DOHH2 (cell line): Measurements from ENCODE around the gene PHF21B.

Experiments used
- H3F3A ChIP-seq: fragments of 200-600 bp; sonication (generic), shearing (Covaris generic); 2 replicates; pipeline ENCODE4 v1.6.0; 2016; ENCODE audit warnings: antibody characterized with exemption, mild to moderate bottlenecking; ENCODE audit not compliant: control insufficient read depth, insufficient read depth
- H3K27ac ChIP-seq: fragments of 200-600 bp; sonication (generic); 2 replicates; pipeline ENCODE4 v1.5.1; 2014; ENCODE audit warnings: low read depth, mild to moderate bottlenecking, low read length, moderate library complexity
- H3K27me3 ChIP-seq: fragments of 200-600 bp; sonication (generic); 2 replicates; pipeline ENCODE4 v1.6.1; 2014; ENCODE audit warnings: mild to moderate bottlenecking, low read length, mixed read lengths; ENCODE audit not compliant: control insufficient read depth
- H3K36me3 ChIP-seq: fragments of 200-600 bp; sonication (generic); 2 replicates; pipeline ENCODE4 v1.6.1; 2014; ENCODE audit warnings: mild to moderate bottlenecking, low read length, moderate library complexity, mixed read lengths; ENCODE audit not compliant: control insufficient read depth
- H3K4me1 ChIP-seq: fragments of 200-600 bp; sonication (generic); 2 replicates; pipeline ENCODE4 v1.6.1; 2014; ENCODE audit warnings: mild to moderate bottlenecking, low read length, mixed read lengths; ENCODE audit not compliant: control insufficient read depth
- H3K4me2 ChIP-seq: fragments of 200-600 bp; sonication (generic); 2 replicates; pipeline ENCODE4 v1.6.0; 2014; ENCODE audit warnings: mild to moderate bottlenecking, low read length, moderate library complexity
- H3K4me3 ChIP-seq: fragments of 200-600 bp; sonication (generic); 2 replicates; pipeline ENCODE4 v1.5.1; 2014; ENCODE audit warnings: mild to moderate bottlenecking, low read length, mixed read lengths
- H3K79me2 ChIP-seq: fragments of 200-600 bp; sonication (generic); 2 replicates; pipeline ENCODE4 v1.6.1; 2014; ENCODE audit warnings: mild to moderate bottlenecking, low read length, mixed read lengths; ENCODE audit not compliant: control insufficient read depth
- H3K9me2 ChIP-seq: fragments of 200-600 bp; sonication (generic); replicated peaks from 2 replicates; pipeline ENCODE4 v1.6.1; 2014; ENCODE audit warnings: mild to moderate bottlenecking, low read length, mixed read lengths; ENCODE audit not compliant: control insufficient read depth
- H3K9me3 ChIP-seq: fragments of 200-600 bp; sonication (generic); 2 replicates; pipeline ENCODE4 v1.6.1; 2014; ENCODE audit warnings: antibody characterized with exemption, low read length, mixed read lengths; ENCODE audit not compliant: control insufficient read depth, insufficient read depth
- H4K20me1 ChIP-seq: fragments of 200-600 bp; sonication (generic); 2 replicates; pipeline ENCODE4 v1.6.0; 2014; ENCODE audit warnings: low read depth, mild to moderate bottlenecking, antibody characterized with exemption, low read length, moderate library complexity; ENCODE audit not compliant: control insufficient read depth, insufficient read depth
- EZH2phosphoT487 ChIP-seq: fragments of 200-600 bp; sonication (generic); IDR thresholded peaks from 2 replicates; pipeline ENCODE4 v1.6.1; 2017; ENCODE audit warnings: borderline replicate concordance, mild to moderate bottlenecking, antibody characterized with exemption, low read length, moderate library complexity, mixed read lengths
- TF ChIP-seq, protein P1 (sequence below): fragments of 200-600 bp; sonication (generic); IDR thresholded peaks from one replicate; pipeline ENCODE4 v1.5.1; 2014; ENCODE audit warnings: antibody characterized with exemption, mild to moderate bottlenecking, low read depth, low read length; ENCODE audit not compliant: poor library complexity, severe bottlenecking

PHF21B gene

DNA sequence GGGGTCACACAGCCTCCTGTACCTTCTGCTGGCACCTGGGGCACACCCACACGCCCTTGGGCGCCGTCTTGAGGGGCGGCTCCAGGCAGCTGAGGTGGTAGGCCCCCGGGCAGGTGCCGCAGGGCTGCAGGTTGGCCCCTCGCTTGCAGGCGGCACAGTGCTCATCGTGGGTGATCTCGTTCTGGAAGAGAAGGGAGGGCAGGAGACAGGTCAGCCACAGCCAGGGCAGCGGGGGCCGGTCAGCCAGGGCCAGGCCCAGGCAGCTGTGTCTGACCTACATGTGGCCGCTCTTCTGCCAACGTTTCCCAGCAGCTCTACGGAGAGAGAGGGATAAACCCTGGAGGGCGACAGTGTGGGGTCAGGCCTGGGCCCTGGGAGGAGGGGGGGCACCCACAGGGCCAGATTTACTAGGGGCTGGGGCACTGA, 121.9 kb downstream of the PHF21B start:
- Histone ChIP-seq H3K27ac (no peak overlapping the region), H4K20me1 (no peaks in the 10 kb centered on the region), H3F3A (no peaks in the 10 kb centered on the region), H3K36me3 (no peaks in the 10 kb centered on the region), H3K4me3 (no peak overlapping the region), H3K9me2 (no peaks in the 10 kb centered on the region), H3K27me3 (no peaks in the 10 kb centered on the region), H3K4me2 (no peak overlapping the region), H3K9me3 (no peaks in the 10 kb centered on the region), H3K79me2 (no peaks in the 10 kb centered on the region), H3K4me1 (no peaks in the 10 kb centered on the region)
- TF ChIP-seq EZH2phosphoT487: no peak
- TF ChIP-seq, protein P1, sequence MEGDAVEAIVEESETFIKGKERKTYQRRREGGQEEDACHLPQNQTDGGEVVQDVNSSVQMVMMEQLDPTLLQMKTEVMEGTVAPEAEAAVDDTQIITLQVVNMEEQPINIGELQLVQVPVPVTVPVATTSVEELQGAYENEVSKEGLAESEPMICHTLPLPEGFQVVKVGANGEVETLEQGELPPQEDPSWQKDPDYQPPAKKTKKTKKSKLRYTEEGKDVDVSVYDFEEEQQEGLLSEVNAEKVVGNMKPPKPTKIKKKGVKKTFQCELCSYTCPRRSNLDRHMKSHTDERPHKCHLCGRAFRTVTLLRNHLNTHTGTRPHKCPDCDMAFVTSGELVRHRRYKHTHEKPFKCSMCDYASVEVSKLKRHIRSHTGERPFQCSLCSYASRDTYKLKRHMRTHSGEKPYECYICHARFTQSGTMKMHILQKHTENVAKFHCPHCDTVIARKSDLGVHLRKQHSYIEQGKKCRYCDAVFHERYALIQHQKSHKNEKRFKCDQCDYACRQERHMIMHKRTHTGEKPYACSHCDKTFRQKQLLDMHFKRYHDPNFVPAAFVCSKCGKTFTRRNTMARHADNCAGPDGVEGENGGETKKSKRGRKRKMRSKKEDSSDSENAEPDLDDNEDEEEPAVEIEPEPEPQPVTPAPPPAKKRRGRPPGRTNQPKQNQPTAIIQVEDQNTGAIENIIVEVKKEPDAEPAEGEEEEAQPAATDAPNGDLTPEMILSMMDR: no peak

- H3K9me3 ChIP-seq: no peaks in the 10 kb centered on the region
- TF ChIP-seq, protein P1: no peak
- no peak for TF ChIP-seq EZH2phosphoT487
These were observed 123.9 kb downstream of the PHF21B start for GRCh38 chr22:44885806-44886360.

GRCh38 chr22:44884968-44885805, 124.6 kb downstream of the PHF21B start:
- Histone ChIP-seq H3K9me2 (no peaks in the 10 kb centered on the region), H3K79me2 (no peaks in the 10 kb centered on the region), H3K4me1 (no peaks in the 10 kb centered on the region), H3K27me3 (no peaks in the 10 kb centered on the region), H3K9me3 (no peaks in the 10 kb centered on the region), H3K4me2 (no peak overlapping the region), H3K36me3 (no peaks in the 10 kb centered on the region), H3K27ac (no peak overlapping the region), H4K20me1 (no peaks in the 10 kb centered on the region), H3F3A (no peaks in the 10 kb centered on the region), H3K4me3 (no peak overlapping the region)
- TF ChIP-seq, protein P1: no peak
- TF ChIP-seq EZH2phosphoT487: no peak

More at GRCh38 chr22:44885806-44886360, 123.9 kb downstream of the PHF21B start:
- no peak overlapping the region for H3K4me2 ChIP-seq
- H4K20me1 ChIP-seq: no peaks in the 10 kb centered on the region
- H3K9me2 ChIP-seq: no peaks in the 10 kb centered on the region
- no peaks in the 10 kb centered on the region for H3K79me2 ChIP-seq
- H3K27me3 ChIP-seq: no peaks in the 10 kb centered on the region
- no peak overlapping the region for H3K27ac ChIP-seq
- no peaks in the 10 kb centered on the region for H3K36me3 ChIP-seq
- no peaks in the 10 kb centered on the region for H3K4me1 ChIP-seq
- H3K4me3 ChIP-seq: no peak overlapping the region
- no peaks in the 10 kb centered on the region for H3F3A ChIP-seq
